Adrenal gland (tissue), 5 donors: ENCODE results near the gene MTRF1L.

Experiments used
- POLR2A ChIP-seq, 2 donors: fragments of 450-650 bp; IDR thresholded peaks; one replicate each; pipeline ENCODE4 v1.6.1; 2017; ENCODE audit warnings: antibody characterized with exemption in 2 of 2, mild to moderate bottlenecking in 2 of 2, moderate library complexity in 1 of 2
- TF ChIP-seq, protein P1 (sequence below), 6 experiments: fragments of 450-650 bp in 4 of 6; fragments of 200-600 bp in 2 of 6; sonication (generic) in 1 of 6; IDR thresholded peaks; 1 replicate in 5 of 6; 2 replicates in 1 of 6; pipeline versions ENCODE4 v1.5.1 to v1.8.0; 2016 to 2021; ENCODE audit warnings: antibody characterized with exemption in 6 of 6, mild to moderate bottlenecking in 2 of 6, moderate library complexity in 1 of 6
- donor health status: DM: no; HTN: no; CAD: no.

DNA sequence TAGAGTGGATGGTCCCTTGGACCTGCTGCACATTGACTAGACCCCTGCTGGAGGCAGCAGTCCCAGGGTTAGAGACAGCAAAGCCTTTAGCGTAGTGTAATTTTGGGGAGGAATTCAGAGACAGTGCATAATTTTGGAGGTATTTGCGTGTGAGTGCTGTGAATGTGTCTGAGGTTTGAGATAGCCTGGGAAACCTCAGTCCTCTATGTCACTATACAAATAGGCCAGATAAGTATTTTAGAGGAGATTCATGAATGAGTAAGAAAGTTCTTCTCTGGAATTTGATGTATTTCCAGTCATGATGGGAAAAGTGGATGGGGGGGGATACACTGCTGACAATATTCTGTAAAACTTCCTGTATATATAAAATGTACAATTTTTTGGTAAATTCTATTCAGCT is 25.8 kb upstream of the MTRF1L start:
- TF ChIP-seq, protein P1, sequence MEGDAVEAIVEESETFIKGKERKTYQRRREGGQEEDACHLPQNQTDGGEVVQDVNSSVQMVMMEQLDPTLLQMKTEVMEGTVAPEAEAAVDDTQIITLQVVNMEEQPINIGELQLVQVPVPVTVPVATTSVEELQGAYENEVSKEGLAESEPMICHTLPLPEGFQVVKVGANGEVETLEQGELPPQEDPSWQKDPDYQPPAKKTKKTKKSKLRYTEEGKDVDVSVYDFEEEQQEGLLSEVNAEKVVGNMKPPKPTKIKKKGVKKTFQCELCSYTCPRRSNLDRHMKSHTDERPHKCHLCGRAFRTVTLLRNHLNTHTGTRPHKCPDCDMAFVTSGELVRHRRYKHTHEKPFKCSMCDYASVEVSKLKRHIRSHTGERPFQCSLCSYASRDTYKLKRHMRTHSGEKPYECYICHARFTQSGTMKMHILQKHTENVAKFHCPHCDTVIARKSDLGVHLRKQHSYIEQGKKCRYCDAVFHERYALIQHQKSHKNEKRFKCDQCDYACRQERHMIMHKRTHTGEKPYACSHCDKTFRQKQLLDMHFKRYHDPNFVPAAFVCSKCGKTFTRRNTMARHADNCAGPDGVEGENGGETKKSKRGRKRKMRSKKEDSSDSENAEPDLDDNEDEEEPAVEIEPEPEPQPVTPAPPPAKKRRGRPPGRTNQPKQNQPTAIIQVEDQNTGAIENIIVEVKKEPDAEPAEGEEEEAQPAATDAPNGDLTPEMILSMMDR (IDR thresholded peaks at IDR 0.05) = no peak
- TF ChIP-seq POLR2A (IDR thresholded peaks at IDR 0.05) = no peak
